CD14-positive monocyte (primary cell): ENCODE data around the gene SGMS1. TPM values are rescaled to one million over a fixed set of nuclear protein-coding genes. Genes with fewer than 3 reads are reported as not detected.
"Not testable (repeated sequence)": the region's sequence is repeated elsewhere in the genome, so short reads cannot be mapped to it uniquely, and the experiment has no call there.

Source experiments
- DNase-seq, 3 donors: peaks; one replicate each; pipeline ENCODE4 v3.0.0-alpha.2; 2011 to 2022
- H2AFZ ChIP-seq: 2 replicates; pipeline ENCODE4 v1.6.0; 2012; ENCODE audit warnings: mild to moderate bottlenecking, low read depth, low read length, inconsistent platforms; ENCODE audit not compliant: insufficient read depth, poor library complexity, severe bottlenecking
- H3K27ac ChIP-seq, 2 donors: 1 replicate in 1 of 2; 2 replicates in 1 of 2; pipeline ENCODE4 v1.5.1; 2012 to 2013; ENCODE audit warnings: low read length in 2 of 2, control low read depth in 1 of 2, inconsistent platforms in 1 of 2, low read depth in 1 of 2, mild to moderate bottlenecking in 1 of 2
- H3K27me3 ChIP-seq, 2 donors: one replicate each; pipeline versions ENCODE4 v1.6.0 to v1.6.1; 2011 to 2013; ENCODE audit warnings: low read length in 2 of 2; ENCODE audit not compliant: control insufficient read depth in 2 of 2, insufficient read depth in 2 of 2
- H3K36me3 ChIP-seq, 2 donors: replicated peaks in 1 of 2; 1 replicate in 1 of 2; 2 replicates in 1 of 2; pipeline versions ENCODE4 v1.5.1 to v1.6.1; 2012 to 2013; ENCODE audit warnings: low read length in 2 of 2, control low read depth in 1 of 2, inconsistent platforms in 1 of 2, mild to moderate bottlenecking in 1 of 2; ENCODE audit not compliant: insufficient read depth in 2 of 2, control insufficient read depth in 1 of 2
- H3K4me1 ChIP-seq, 2 donors: 1 replicate in 1 of 2; 2 replicates in 1 of 2; pipeline versions ENCODE4 v1.5.1 to v1.6.1; 2012 to 2013; ENCODE audit warnings: low read length in 2 of 2, control low read depth in 1 of 2, inconsistent platforms in 1 of 2, mild to moderate bottlenecking in 1 of 2, moderate library complexity in 1 of 2; ENCODE audit not compliant: insufficient read depth in 2 of 2, control insufficient read depth in 1 of 2
- H3K4me2 ChIP-seq: replicated peaks from 2 replicates; pipeline ENCODE3; 2012; ENCODE audit warnings: low read length, moderate library complexity, mild to moderate bottlenecking; ENCODE audit not compliant: poor library complexity, severe bottlenecking; ENCODE audit errors: extremely low read depth
- H3K4me3 ChIP-seq, 3 experiments: fragments of 200-600 bp in 1 of 3; sonication (generic) in 1 of 3; replicated peaks in 1 of 3; 1 replicate in 2 of 3; 2 replicates in 1 of 3; pipeline ENCODE4 v1.5.1; 2011 to 2013; ENCODE audit warnings: low read length in 3 of 3, mild to moderate bottlenecking in 3 of 3, control low read depth in 2 of 3, low read depth in 2 of 3, inconsistent platforms in 1 of 3, moderate library complexity in 1 of 3
- H3K79me2 ChIP-seq: 2 replicates; pipeline ENCODE4 v1.6.0; 2012; ENCODE audit warnings: mild to moderate bottlenecking, control low read depth, inconsistent platforms, low read length, moderate library complexity; ENCODE audit not compliant: insufficient read depth
- H3K9ac ChIP-seq: 2 replicates; pipeline ENCODE4 v1.6.0; 2017; ENCODE audit warnings: low read length, mild to moderate bottlenecking; ENCODE audit not compliant: insufficient read depth, poor library complexity, severe bottlenecking
- H3K9me3 ChIP-seq, 2 donors: replicated peaks in 1 of 2; 1 replicate in 1 of 2; 2 replicates in 1 of 2; pipeline versions ENCODE4 v1.5.1 to v1.6.1; 2012 to 2013; ENCODE audit warnings: low read length in 2 of 2, control low read depth in 1 of 2; ENCODE audit not compliant: control insufficient read depth in 1 of 2, insufficient read depth in 1 of 2
- H4K20me1 ChIP-seq: 2 replicates; pipeline ENCODE4 v1.6.0; 2012; ENCODE audit warnings: mild to moderate bottlenecking, low read length, control low read depth, moderate library complexity; ENCODE audit not compliant: insufficient read depth
- H3K27ac Mint-ChIP-seq, 7 donors: one replicate each; pipeline ENCODE4 v1.8.0; 2020; ENCODE audit warnings: mild to moderate bottlenecking in 7 of 7, mixed read lengths in 7 of 7, moderate library complexity in 6 of 7, inconsistent platforms in 2 of 7
- H3K27me3 Mint-ChIP-seq, 3 donors: one replicate each; pipeline ENCODE4 v1.8.0; 2021 to 2022; ENCODE audit warnings: low read depth in 3 of 3, mild to moderate bottlenecking in 3 of 3, mixed read lengths in 3 of 3, moderate library complexity in 3 of 3, inconsistent platforms in 1 of 3
- H3K36me3 Mint-ChIP-seq, 2 donors: one replicate each; pipeline ENCODE4 v1.8.0; 2020; ENCODE audit warnings: mixed read lengths in 2 of 2, inconsistent platforms in 1 of 2, mild to moderate bottlenecking in 1 of 2
- H3K4me1 Mint-ChIP-seq: one replicate; pipeline ENCODE4 v1.8.0; 2020; ENCODE audit warnings: mild to moderate bottlenecking, mixed read lengths
- H3K4me3 Mint-ChIP-seq, 2 donors: one replicate each; pipeline ENCODE4 v1.8.0; 2020; ENCODE audit warnings: mild to moderate bottlenecking in 2 of 2, mixed read lengths in 2 of 2, moderate library complexity in 1 of 2
- H3K9me3 Mint-ChIP-seq, 7 donors: one replicate each; pipeline ENCODE4 v1.8.0; 2020 to 2022; ENCODE audit warnings: mixed read lengths in 7 of 7, mild to moderate bottlenecking in 6 of 7, moderate library complexity in 6 of 7, inconsistent platforms in 2 of 7
- CTCF ChIP-seq: fragments of 200-600 bp; IDR thresholded peaks from one replicate; pipeline ENCODE4 v1.8.0; 2022; ENCODE audit warnings: antibody characterized with exemption, mild to moderate bottlenecking
- WGBS: methylation state at CpG from one replicate; pipeline ENCODE4 v1.1.5; 2013; ENCODE audit warnings: missing lambda C conversion rate; ENCODE audit not compliant: insufficient coverage; 5-methylcytosine and 5-hydroxymethylcytosine counted together
- intact Hi-C, 2 donors: fragments of 100-400 bp; cut with micrococcal nuclease; formaldehyde crosslinking; loops; one replicate each; pipeline versions ENCODE4 v1.15.0 to v1.15.1; 2023
- polyA plus RNA-seq, 3 donors: library from polyadenylated mRNA; depleted of rRNA in 1 of 3; unstranded in 2 of 3; stranded (reverse) in 1 of 3; fragments of 300-500 nt in 2 of 3; fragments of >200 nt in 1 of 3; fragmentation: Illumina TruSeq in 2 of 3; gene quantifications; 1 replicate in 2 of 3; 2 replicates in 1 of 3; pipeline ENCODE4 v1.2.3, GENCODE V29; 2012 to 2021

The SGMS1 gene
- polyA plus RNA-seq, 3 donors: 19.5 to 20.6 (median 20.4) TPM

GRCh38 chr10:50536617-50537240 lies 87.0 kb downstream of the SGMS1 start:
- Histone ChIP-seq H3K36me3 (no peaks in the 10 kb centered on the region), H3K9me3 (no peaks in the 10 kb centered on the region), H2AFZ (no peak overlapping the region), H3K4me2 (no peak overlapping the region), H3K27me3 (no peaks in the 10 kb centered on the region), H3K79me2 (no peaks in the 10 kb centered on the region), H3K27ac (no peak overlapping the region), H3K9ac (no peak overlapping the region), H4K20me1 (peaks cover 23% of the 10 kb centered on the region), H3K4me3 (no peak overlapping the region), H3K4me1 (peaks cover 4 to 7% of the 10 kb centered on the region in 2 donors)
- Mint-ChIP-seq H3K4me1 (peaks cover 21% of the 10 kb centered on the region), H3K9me3 (peaks cover 0 to 2% (median 0%) of the 10 kb centered on the region in 7 donors), H3K27me3 (peaks cover 0 to 2% (median 0%) of the 10 kb centered on the region in 3 donors), H3K4me3 (no peak overlapping the region), H3K27ac (no peak overlapping the region), H3K36me3 (peaks cover 0 to 7% of the 10 kb centered on the region in 2 donors)
- DNase-seq: no peak
- intact Hi-C loops: no loop called here
- TF ChIP-seq CTCF: no peak

- intact Hi-C loops, H3K9me3 Mint-ChIP-seq, H3K4me3 ChIP-seq, H3K4me1 ChIP-seq, H3K4me1 Mint-ChIP-seq, H3K27ac ChIP-seq, H3K36me3 Mint-ChIP-seq, H3K27me3 Mint-ChIP-seq, H3K4me3 Mint-ChIP-seq, H3K36me3 ChIP-seq, H2AFZ ChIP-seq, DNase-seq, H3K4me2 ChIP-seq, H3K9ac ChIP-seq, H3K27ac Mint-ChIP-seq, H3K9me3 ChIP-seq, H3K27me3 ChIP-seq, H3K79me2 ChIP-seq: not testable (repeated sequence)
- peaks cover 12% of the 10 kb centered on the region for H4K20me1 ChIP-seq
- 100% methylated on average over 2 of the region's 5 CpGs for WGBS
Measured at GRCh38 chr10:50534748-50535376, 88.9 kb downstream of the SGMS1 start.
